Uterus (tissue), 4 donors: ENCODE data around the gene HIVEP3. TPM values are rescaled to one million over a fixed set of nuclear protein-coding genes. Genes with fewer than 3 reads are reported as not detected.

ENCODE experiments used
- DNase-seq, 2 donors: peaks; one replicate each; pipeline ENCODE4 v3.0.0-alpha.2; 2019 to 2020
- H3K27ac ChIP-seq, 2 donors: fragments of 200-600 bp; sonication (generic); 1 replicate in 1 of 2; 2 replicates in 1 of 2; pipeline ENCODE4 v1.5.1; 2016 to 2018
- H3K27me3 ChIP-seq, 2 donors: fragments of 200-600 bp; sonication (generic); one replicate each; pipeline ENCODE4 v1.5.1; 2018 to 2019; ENCODE audit warnings: control low read depth in 1 of 2
- H3K36me3 ChIP-seq, 2 donors: fragments of 200-600 bp; sonication (generic); one replicate each; pipeline ENCODE4 v1.5.1; 2019; ENCODE audit warnings: control low read depth in 1 of 2
- H3K4me1 ChIP-seq, 2 donors: fragments of 200-600 bp; sonication (generic); one replicate each; pipeline ENCODE4 v1.5.1; 2018 to 2019; ENCODE audit warnings: control low read depth in 1 of 2
- H3K4me3 ChIP-seq, 2 donors: fragments of 200-600 bp; sonication (generic); 1 replicate in 1 of 2; 2 replicates in 1 of 2; pipeline ENCODE4 v1.5.1; 2018 to 2019; ENCODE audit warnings: mild to moderate bottlenecking in 1 of 2
- H3K9me3 ChIP-seq, 2 donors: fragments of 200-600 bp; sonication (generic); one replicate each; pipeline ENCODE4 v1.5.1; 2019; ENCODE audit warnings: control low read depth in 1 of 2
- CTCF ChIP-seq, 4 experiments: fragments of 200-600 bp in 2 of 4; fragments of 450-650 bp in 2 of 4; sonication (generic) in 2 of 4; IDR thresholded peaks; one replicate each; pipeline ENCODE4 v1.5.1; 2016 to 2019; ENCODE audit warnings: antibody characterized with exemption in 4 of 4, mild to moderate bottlenecking in 2 of 4, moderate library complexity in 1 of 4
- POLR2A ChIP-seq, 2 donors: fragments of 450-650 bp; IDR thresholded peaks; one replicate each; pipeline ENCODE4 v1.6.1; 2016; ENCODE audit warnings: antibody characterized with exemption in 2 of 2, mild to moderate bottlenecking in 1 of 2, moderate library complexity in 1 of 2
- intact Hi-C: fragments of 100-400 bp; cut with DNase I; formaldehyde crosslinking; loops from one replicate; pipeline ENCODE4 v1.15.1; 2023; ENCODE audit warnings: low total_unique reads
- total RNA-seq, 4 donors: library from RNA; depleted of rRNA in 3 of 4; stranded (reverse); fragments of >200 nt in 3 of 4; gene quantifications; one replicate each; pipeline versions ENCODE4 v1.1.0 to v1.2.4, GENCODE V29; 2014 to 2023
- donor health status: DM: yes; HTN: yes; CAD: no.

Gene HIVEP3
- total RNA-seq, 4 donors from 2014 or later: 0.51 to 7.6 (median 2.9) TPM

DNA sequence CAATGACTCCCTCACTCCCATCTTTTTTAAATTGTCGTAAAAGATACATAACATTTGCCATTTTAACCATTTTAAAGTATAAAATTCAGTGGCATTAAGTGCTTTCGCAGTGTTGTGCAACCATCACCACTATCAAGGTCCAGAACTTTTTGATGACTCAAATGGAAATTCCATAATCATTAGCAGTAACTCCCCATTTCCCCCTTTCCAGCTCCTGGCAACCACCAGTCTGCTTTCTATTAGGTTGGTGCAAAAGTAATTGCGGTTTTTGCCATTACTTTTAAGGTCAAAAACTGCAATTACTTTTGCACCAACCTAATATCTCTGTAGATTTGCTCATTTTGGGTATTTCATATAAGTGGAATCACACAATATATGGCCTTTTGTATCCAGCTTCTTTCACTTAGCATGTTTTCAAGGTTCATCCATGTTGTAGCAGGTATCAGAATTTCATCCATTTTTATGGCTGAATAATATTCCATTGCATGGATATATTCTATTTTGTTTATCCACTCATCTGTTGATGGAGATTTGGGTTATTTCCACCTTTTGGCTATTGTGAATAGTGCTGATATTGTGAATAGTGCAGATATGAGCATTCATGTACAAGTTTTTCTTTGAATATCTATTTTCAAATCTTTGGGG is 159.7 kb downstream of the HIVEP3 start:
- Histone ChIP-seq H3K27me3 (no peaks in the 10 kb centered on the region), H3K27ac (no peak overlapping the region), H3K36me3 (no peaks in the 10 kb centered on the region), H3K4me1 (no peaks in the 10 kb centered on the region), H3K9me3 (no peaks in the 10 kb centered on the region), H3K4me3 (no peak overlapping the region)
- TF ChIP-seq POLR2A (IDR thresholded peaks at IDR 0.05) (no peak), CTCF (IDR thresholded peaks at IDR 0.05) (no peak)
- intact Hi-C loops: no loop called here
- DNase-seq: no peak

DNA sequence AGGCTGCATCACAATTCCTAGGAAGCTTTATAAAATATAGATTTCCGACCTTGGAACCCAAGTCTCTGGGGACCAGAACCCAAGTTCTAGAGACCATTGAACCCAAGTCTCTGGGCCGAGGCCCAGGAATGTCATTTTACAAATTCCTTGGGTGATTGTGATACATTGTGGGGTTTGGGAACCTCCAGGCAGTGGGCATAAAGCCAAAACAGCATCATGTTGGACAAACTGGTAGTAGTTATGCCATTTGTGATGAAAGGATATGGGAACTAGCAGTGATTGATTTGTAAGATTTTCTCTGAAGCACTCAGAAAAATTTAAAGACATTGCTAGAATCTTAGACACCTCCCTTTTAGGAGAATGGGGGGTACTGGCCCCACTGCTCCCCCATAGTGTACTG is 160.2 kb downstream of the HIVEP3 start:
- TF ChIP-seq POLR2A (IDR thresholded peaks at IDR 0.05) (no peak), CTCF (IDR thresholded peaks at IDR 0.05) (no peak)
- no peak overlapping the region for H3K27ac ChIP-seq
- no peak overlapping the region for H3K4me3 ChIP-seq
- no peak for DNase-seq
- H3K4me1 ChIP-seq: no peaks in the 10 kb centered on the region
- no peaks in the 10 kb centered on the region for H3K9me3 ChIP-seq
- intact Hi-C loops: no loop called here
- H3K36me3 ChIP-seq: no peaks in the 10 kb centered on the region
- no peaks in the 10 kb centered on the region for H3K27me3 ChIP-seq

- intact Hi-C loops: no loop called here
- no peaks in the 10 kb centered on the region for H3K4me1 ChIP-seq
- DNase-seq: no peak
- H3K27ac ChIP-seq: no peak overlapping the region
- TF ChIP-seq POLR2A (IDR thresholded peaks at IDR 0.05): no peak
- no peak for TF ChIP-seq CTCF (IDR thresholded peaks at IDR 0.05)
- no peak overlapping the region for H3K4me3 ChIP-seq
- no peaks in the 10 kb centered on the region for H3K36me3 ChIP-seq
- no peaks in the 10 kb centered on the region for H3K27me3 ChIP-seq
- H3K9me3 ChIP-seq: no peaks in the 10 kb centered on the region
These were observed 164.2 kb downstream of the HIVEP3 start for GRCh38 chr1:41754540-41754939.

DNA sequence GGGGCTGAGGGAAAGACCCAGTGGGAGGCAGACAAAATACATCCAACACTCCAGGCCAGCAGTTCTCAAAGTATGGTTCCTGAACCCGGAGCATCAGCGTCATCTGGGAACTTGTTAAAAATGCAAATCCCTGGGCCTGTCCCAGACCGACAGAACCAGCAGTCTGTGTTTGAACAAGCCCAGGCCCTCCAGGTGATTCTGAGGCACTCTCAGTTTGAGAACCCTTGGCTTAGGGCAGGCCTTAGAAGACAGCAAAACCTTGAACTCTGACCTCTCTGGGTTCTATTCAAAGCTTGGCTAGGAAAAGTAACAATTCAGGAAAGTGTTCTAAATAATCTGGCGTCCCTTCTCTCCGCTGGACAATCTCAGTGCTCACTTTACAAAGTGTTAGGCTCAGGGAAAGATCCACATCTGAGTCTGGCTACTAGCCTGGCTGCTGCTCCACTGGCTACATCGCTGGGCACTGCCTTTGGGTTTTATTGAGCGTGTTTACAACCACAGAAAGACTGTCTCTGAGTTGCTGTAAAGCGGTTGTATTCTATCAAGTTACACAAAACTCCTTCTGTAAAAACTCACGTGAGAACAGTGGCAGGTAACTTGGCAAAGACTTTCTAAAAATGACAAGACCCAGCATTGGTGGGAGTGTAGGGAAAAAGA is 166.1 kb downstream of the HIVEP3 start:
- no peak overlapping the region for H3K4me3 ChIP-seq
- TF ChIP-seq POLR2A (IDR thresholded peaks at IDR 0.05) (no peak), CTCF (IDR thresholded peaks at IDR 0.05) (no peak)
- H3K27ac ChIP-seq: no peak overlapping the region
- no peak for DNase-seq
- no peaks in the 10 kb centered on the region for H3K9me3 ChIP-seq
- H3K27me3 ChIP-seq: no peaks in the 10 kb centered on the region
- no peaks in the 10 kb centered on the region for H3K4me1 ChIP-seq
- intact Hi-C loops: no loop called here
- no peaks in the 10 kb centered on the region for H3K36me3 ChIP-seq

- no peak for TF ChIP-seq POLR2A (IDR thresholded peaks at IDR 0.05)
- TF ChIP-seq CTCF (IDR thresholded peaks at IDR 0.05): no peak
- Histone ChIP-seq H3K27ac (no peak overlapping the region), H3K27me3 (no peaks in the 10 kb centered on the region), H3K4me1 (no peaks in the 10 kb centered on the region), H3K4me3 (no peak overlapping the region), H3K9me3 (no peaks in the 10 kb centered on the region), H3K36me3 (no peaks in the 10 kb centered on the region)
- no peak for DNase-seq
- intact Hi-C loops: no loop called here
These were observed 166.8 kb downstream of the HIVEP3 start for GRCh38 chr1:41751804-41752513.
